RWPE2 (cell line): ENCODE measurements around the gene ATF7.
"Not testable (repeated sequence)": the region's sequence is repeated elsewhere in the genome, so short reads cannot be mapped to it uniquely, and the experiment has no call there.

Experiments used
- ATAC-seq: fragments of 200-7000 bp; cut with Tn5 transposase; 3 replicates; pipeline ENCODE4 v1.9.1; 2021; ENCODE audit warnings: low read depth
- DNase-seq: peaks from one replicate; pipeline ENCODE4 v3.0.0-alpha.2; 2020; ENCODE audit warnings: low spot score
- H3K27ac ChIP-seq: fragments of 450-650 bp; 2 replicates; pipeline ENCODE4 v1.5.1; 2017; ENCODE audit warnings: mild to moderate bottlenecking; ENCODE audit not compliant: poor library complexity, severe bottlenecking
- H3K27me3 ChIP-seq: fragments of 250-450 bp; sonication (Bioruptor Pico); 2 replicates; pipeline ENCODE4 v1.5.1; 2021; ENCODE audit warnings: mild to moderate bottlenecking, moderate library complexity; ENCODE audit not compliant: insufficient read depth, poor library complexity, severe bottlenecking
- H3K36me3 ChIP-seq: fragments of 250-450 bp; sonication (Bioruptor Pico); 2 replicates; pipeline ENCODE4 v1.5.1; 2020; ENCODE audit warnings: low read depth, mild to moderate bottlenecking, moderate library complexity
- H3K4me1 ChIP-seq: fragments of 250-450 bp; sonication (Bioruptor Pico); 2 replicates; pipeline ENCODE4 v1.5.1; 2021; ENCODE audit warnings: mild to moderate bottlenecking, moderate library complexity; ENCODE audit not compliant: insufficient read depth, poor library complexity, severe bottlenecking
- H3K4me3 ChIP-seq: fragments of 250-450 bp; sonication (Bioruptor Pico); 2 replicates; pipeline ENCODE4 v1.5.1; 2021; ENCODE audit warnings: mild to moderate bottlenecking, moderate library complexity; ENCODE audit not compliant: severe bottlenecking
- H3K9me3 ChIP-seq: fragments of 250-450 bp; sonication (Bioruptor Pico); 2 replicates; pipeline ENCODE4 v1.5.1; 2021; ENCODE audit warnings: mild to moderate bottlenecking, moderate library complexity; ENCODE audit not compliant: severe bottlenecking
- CTCF ChIP-seq: fragments of 450-650 bp; IDR thresholded peaks from one replicate; pipeline ENCODE4 v1.5.1; 2017; ENCODE audit warnings: mild to moderate bottlenecking, moderate library complexity; ENCODE audit not compliant: poor library complexity, severe bottlenecking

Gene ATF7

GRCh38 chr12:53551889-53552291 lies 74.3 kb downstream of the ATF7 start:
- DNase-seq (no peak), ATAC-seq (no peak)
- Histone ChIP-seq H3K27me3 (no peaks in the 10 kb centered on the region), H3K4me3 (no peak overlapping the region), H3K4me1 (peaks cover 8% of the 10 kb centered on the region), H3K27ac (no peak overlapping the region), H3K9me3 (no peaks in the 10 kb centered on the region), H3K36me3 (peaks cover 28% of the 10 kb centered on the region)
- TF ChIP-seq CTCF, result no peak

- H3K9me3 ChIP-seq, result no peaks in the 10 kb centered on the region
- no peak for TF ChIP-seq CTCF
- no peak for DNase-seq
- no peak overlapping the region for H3K27ac ChIP-seq
- H3K4me1 ChIP-seq, result peaks cover 8% of the 10 kb centered on the region
- H3K4me3 ChIP-seq, result no peak overlapping the region
- no peaks in the 10 kb centered on the region for H3K27me3 ChIP-seq
- peak; percentile 76 for ATAC-seq
- H3K36me3 ChIP-seq, result peaks cover 28% of the 10 kb centered on the region
These were observed 75.6 kb downstream of the ATF7 start for GRCh38 chr12:53550595-53550994.

GRCh38 chr12:53550131-53550530 lies 76.1 kb downstream of the ATF7 start:
- DNase-seq, H3K4me3 ChIP-seq, H3K9me3 ChIP-seq, H3K27me3 ChIP-seq, H3K4me1 ChIP-seq, ATAC-seq, H3K27ac ChIP-seq: not testable (repeated sequence)
- H3K36me3 ChIP-seq, result peaks cover 28% of the 10 kb centered on the region

GRCh38 chr12:53548354-53548753 lies 77.8 kb downstream of the ATF7 start:
- H3K4me3 ChIP-seq, H3K27me3 ChIP-seq, H3K27ac ChIP-seq, H3K4me1 ChIP-seq, ATAC-seq, H3K9me3 ChIP-seq, DNase-seq: not testable (repeated sequence)
- peaks cover 36% of the 10 kb centered on the region for H3K36me3 ChIP-seq

GRCh38 chr12:53543539-53543938 lies 82.6 kb downstream of the ATF7 start:
- H3K9me3 ChIP-seq, result no peaks in the 10 kb centered on the region
- peaks cover 41% of the 10 kb centered on the region for H3K36me3 ChIP-seq
- H3K27ac ChIP-seq, result no peak overlapping the region
- H3K4me3 ChIP-seq, result no peak overlapping the region
- no peak for DNase-seq
- peak; percentile 83 for TF ChIP-seq CTCF
- ATAC-seq, result peak; percentile 89
- peaks cover 3% of the 10 kb centered on the region for H3K4me1 ChIP-seq
- H3K27me3 ChIP-seq, result no peaks in the 10 kb centered on the region

- Histone ChIP-seq H3K36me3 (peaks cover 67% of the 10 kb centered on the region), H3K9me3 (no peaks in the 10 kb centered on the region), H3K27ac (no peak overlapping the region), H3K4me1 (peaks cover 13% of the 10 kb centered on the region), H3K4me3 (no peak overlapping the region), H3K27me3 (no peaks in the 10 kb centered on the region)
- DNase-seq (no peak), ATAC-seq (no peak)
- TF ChIP-seq CTCF, result no peak
These were observed 86.7 kb downstream of the ATF7 start for GRCh38 chr12:53539526-53539925.
